Middle frontal gyrus (tissue), 1 donor: ENCODE data around the gene THBD.

ENCODE experiments used
- DNase-seq: peaks from one replicate; pipeline ENCODE4 v3.0.0-alpha.2; 2015; ENCODE audit warnings: low spot score; ENCODE audit errors: extremely low spot score

THBD gene

DNA sequence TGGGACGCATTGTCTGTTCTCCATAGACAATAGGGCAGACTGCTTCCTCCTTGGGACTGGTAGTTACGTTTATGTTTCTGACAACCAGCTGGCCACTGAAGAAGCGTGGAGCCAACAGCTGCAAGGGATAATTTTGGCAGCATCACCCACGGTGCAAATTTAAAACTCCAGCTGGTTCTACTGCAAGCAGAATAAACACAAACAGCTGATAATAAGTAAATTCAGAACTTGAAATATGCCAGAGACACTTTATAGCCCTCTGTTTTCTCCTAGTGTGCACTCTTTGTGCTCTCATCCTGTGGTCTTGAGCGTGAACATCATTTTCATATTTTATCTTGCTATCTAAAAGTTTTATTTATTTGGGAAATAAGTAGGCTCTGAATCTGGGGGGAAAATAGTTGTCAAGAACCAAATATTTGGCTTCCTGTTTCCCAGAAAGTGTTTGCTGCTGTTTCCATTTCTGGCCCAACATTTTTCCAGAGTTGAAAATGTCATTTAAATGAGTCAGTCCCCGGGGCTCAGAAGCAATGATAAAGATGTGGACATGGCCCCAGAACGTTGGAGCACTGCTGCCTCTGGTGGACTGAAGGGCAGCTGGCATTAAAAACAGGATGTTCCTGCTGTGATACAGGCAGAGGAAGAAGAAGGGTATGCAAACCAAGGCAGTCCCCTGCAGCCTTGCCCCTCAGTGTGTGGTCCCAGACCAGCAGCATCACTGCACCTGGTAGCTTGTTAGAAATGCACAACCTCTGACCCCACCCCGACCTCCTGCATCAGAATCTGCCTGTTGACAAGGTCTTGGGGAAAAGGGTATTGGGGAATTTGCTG, 12.5 kb upstream of the THBD start:
- no peak for DNase-seq

DNA sequence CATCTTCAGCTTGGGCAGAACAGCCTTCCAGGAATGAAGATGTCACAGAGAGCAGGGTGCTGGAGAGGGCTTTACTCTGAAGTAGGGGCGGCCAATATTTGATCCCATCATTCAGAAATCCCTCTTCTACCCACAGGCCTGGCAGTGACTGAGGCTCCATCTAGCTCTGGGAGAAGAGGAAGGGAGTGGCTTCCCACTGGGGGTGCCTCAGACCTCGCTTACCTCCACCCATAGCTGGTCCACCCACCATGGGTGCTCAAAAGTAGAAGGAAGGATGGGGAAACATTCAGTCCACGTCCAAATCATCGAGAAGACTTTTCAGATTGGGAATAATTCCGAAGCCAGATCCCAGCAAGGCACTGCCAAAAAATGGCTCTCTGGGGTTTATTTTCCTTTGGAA, 11.8 kb upstream of the THBD start:
- DNase-seq = no peak

DNA sequence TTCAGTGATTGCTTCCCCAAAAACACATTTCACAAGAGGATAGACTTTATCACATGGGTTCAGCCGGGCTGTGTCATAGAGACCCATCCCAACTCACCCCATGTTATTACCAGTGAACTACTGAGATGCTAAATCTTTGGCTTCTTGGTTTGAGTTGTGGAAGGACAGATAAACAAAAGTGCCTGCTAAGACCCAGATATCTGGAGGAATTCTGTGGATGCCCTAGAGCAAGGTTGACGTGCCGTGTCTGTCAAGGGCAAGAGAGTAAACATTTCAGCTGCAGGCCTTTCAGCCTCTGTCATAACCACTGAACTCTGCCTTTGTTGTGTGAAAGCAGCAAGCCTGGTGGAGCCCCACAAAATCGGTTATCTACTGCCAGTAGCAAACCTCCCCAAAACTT, 11.2 kb upstream of the THBD start:
- DNase-seq = no peak

DNA sequence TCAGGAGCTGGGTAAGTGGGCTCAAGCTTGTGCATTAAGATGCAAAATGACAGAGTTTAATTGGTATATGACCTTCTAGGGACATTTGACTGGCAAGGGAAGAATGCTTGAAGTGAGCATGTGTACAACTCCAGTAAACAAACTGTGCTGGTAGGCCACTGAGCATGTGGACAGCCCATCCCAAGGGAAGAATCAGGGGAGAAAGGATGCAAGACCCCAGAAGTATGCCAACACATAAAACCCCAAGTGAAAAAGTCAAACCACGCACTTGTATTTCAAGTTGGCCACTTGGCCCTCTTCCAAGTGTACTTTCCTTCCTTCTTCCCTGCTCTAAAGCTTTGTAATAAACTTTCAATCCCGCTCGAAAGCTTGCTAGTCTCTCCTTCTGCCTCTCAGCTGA, 10.4 kb upstream of the THBD start:
- DNase-seq = no peak

DNA sequence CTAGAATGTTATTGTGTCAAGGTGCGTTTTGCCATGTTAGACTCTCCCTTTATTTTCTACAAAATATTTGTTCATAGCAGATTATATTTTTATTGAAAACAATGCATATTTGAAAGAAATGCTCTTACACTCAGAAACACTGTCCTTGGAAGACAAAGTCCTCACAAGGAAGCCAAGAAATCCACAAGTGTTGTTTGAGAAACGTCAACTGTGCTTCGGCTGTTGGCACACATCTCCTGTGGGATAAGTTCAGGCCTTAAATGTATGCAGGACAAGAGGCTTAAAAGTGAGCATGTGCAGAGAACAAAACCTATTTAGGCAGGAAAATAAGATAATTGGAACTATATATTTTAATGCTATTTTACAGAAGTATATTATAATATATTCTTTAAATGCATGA, 9.5 kb upstream of the THBD start:
- no peak for DNase-seq

DNA sequence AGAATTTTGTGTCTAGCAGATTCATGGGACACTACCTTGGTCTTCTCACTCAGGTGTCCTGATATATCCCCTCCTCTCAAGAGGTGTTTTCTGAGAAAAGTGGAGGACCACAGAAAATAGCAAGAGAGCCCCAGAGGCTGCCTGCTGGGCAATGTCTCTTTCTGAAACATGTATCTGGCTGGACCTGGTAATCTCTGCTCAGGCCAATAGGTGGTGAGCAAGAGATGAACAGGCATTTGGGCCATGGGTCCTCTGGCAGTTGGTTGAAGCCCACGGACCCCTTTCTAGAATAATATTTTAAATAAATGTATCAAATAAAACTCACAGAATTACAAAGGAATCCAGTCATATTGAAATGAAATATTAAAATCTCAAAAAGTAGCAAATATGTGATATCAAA, 8.8 kb upstream of the THBD start:
- DNase-seq = no peak

DNA sequence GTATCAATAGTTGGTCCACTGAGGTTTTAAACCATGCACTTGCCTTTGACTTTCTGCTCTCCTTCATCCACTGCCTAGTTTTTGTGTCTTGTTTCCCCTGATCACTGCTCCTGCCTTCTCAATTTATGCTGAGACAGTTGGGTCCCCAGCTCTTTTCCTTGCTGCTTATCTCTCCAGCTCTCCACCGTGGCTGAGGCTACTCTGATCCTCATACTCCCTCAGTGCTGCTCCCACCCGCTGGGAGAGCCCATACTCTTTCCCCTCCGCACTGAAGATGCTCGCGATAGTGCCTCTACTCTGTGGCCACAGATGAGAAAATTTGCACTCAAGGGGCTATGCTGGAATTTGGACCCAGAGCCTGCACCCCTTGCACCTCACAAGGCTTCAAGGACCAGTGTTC, 3.4 kb upstream of the THBD start:
- no peak for DNase-seq

DNA sequence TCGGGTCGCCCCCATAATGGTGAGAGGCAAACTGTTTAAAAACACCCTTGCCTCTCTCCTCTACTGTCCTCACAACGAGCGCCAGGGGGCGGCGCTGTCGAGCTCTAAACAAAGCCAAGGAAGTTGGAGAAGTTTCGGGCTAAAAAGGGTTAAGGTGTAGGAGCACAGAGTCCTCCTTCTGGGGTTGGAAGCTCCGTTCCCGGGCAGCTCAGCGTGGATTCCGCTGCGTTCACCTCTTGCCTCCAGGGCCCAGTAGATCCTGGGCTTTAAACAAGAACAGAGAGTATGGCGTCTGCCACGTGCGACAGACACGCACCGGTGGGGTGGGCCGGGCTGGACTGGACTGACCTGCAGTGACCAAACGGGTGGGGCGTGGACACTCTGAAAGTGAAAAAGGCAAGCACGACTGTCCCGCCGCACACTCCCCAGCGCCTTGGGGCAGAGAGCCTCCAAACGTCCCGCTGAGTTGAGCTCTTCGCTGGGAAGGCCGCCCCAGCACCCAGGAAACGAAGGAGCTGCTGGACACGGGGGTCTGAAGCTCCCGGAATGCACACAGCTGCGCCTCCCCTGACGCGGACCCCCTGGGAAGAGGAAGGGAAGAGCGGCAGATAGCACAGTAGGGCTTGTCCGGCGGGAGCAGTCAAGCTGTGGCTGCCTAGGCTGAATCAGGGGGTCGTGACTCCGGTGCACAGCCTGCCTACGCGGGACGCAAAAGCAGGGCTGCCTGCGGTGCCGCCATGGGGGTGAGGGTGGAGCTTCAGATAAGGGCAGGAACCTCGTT, 1.6 kb upstream of the THBD start:
- no peak for DNase-seq

DNA sequence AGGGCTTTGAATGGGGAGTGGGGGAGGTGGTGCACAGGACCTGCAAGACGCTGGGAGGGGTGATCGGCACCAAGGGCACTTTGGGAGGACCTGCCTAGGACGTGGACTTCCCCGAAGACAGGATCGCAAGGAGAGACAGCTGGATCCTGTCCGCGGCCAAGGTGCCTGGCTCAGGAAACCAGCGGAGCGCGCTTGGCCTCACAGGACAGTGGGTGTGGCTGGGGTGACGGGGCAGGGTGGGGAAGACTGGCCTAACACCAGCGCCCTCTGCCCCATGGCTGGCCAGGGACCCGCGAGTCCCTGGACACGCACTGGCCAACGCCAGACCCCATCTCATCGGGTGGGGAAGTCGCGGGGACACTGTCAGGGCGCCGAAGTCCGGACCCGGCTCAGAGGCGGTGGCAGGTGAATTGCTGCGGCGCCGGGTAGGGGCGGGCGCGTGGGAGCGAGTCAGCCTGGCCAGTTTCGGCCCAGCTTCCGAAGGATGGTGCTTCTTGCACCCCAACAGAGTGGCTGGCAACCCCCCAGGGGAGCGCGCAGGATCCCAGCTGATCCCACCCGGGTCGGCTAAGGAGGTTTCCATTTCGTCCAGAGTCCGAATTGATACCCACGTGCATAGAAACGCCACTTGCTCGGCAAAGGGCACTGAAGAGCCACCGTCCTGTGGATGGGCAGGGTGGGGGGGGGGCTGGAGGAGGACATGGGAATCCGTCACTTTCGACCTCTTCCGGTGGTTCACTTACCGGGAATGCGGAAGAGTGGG, 785 bp upstream of the THBD start:
- no peak for DNase-seq

DNA sequence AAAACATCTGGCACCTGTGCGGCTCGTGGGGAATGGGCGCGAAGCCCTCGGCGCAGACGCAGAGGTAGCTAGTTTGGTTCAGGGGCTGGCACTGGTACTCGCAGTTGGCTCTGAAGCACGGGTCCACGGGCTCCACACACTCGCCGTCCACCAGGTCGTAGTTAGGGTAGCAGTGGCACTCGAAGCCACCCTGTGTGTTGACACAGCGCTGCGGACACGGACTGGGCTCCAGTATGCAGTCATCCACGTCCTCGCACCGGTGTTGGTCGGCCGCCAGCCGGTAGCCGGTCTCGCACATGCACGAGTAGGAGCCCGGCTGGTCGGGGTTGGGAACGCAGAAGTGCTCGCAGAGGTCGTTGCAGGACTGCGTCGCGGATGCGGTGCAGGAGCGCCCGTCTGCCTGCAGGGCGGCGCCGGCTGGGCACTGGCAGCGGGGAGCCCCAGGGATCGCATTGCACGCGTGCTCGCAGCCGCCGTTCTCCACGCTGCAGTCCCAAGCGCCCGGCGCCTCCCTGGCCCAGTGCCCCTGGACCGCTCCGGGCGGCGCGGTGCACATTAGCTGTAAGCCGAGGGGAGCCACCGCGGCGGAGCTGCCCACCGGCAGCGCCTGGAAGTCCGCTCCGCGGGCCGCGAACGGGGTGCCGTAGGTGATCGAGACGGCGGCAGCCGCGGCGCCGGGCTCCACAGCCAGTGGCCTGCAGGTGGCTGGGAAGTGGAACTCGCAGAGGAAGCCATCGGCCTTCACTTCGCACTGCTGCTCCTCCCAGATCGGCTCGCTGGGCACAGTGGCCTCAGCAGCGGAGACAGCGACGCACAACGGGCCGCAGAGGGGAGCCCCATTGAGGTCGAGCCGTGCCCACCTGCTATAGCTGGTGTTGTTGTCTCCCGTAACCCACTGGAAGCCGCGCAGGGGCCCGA, 930 bp downstream of the THBD start:
- no peak for DNase-seq

DNA sequence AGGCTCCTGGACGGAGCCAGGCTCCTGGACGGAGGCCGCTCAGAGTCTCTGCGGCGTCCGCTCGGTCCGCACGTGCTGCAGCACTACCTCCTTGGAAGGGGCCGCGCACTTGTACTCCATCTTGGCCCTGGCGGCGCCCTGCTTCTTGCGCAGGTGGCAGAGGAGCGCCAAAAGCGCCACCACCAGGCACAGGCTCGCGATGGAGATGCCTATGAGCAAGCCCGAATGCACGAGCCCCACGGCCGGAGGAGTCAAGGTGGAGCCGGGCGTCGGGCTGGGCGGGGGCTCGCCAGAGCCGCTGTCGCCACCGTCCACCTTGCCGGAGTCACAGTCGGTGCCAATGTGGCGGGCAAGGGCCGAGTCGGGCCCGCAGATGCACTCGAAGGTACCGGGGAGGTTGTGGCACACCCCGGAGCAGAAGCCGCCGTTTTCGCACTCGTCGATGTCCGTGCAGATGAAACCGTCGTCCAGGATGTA, 1.7 kb downstream of the THBD start:
- no peak for DNase-seq

DNA sequence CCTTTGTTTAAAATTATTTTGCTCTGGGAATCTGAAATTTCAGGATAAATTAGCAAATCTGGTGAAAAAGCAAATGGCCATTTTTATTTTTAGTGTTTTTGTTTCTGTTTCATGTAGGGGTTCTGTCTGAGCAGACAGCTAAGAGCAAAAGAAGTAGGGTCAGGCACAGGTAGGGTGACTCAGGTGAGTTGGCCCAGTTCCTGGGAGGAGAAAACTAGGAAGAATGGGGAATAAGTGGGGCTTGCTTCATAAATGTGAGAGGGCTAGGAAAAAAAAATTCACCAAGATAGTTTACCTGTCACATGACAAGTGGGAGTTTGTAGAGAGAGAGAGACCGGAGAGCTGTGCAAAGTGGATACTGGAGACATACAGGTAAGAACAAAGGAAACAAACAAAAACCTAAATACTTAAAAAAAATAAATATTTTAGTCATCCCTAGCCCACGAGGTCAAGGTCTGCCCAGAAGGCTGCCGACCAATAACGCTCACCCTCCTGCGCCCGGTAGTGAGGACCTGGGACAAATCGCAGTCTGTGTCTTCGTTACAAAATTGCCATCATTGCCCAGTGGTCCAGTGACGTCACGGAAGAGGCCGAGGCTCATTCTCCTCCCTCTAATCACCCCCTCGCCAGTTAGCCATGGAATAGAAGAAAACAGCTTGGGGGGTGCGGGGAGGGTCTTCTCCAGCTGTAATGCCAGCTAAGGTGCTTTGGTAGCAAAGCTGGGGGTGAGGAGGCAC, 2.3 kb downstream of the THBD start:
- DNase-seq = no peak

DNA sequence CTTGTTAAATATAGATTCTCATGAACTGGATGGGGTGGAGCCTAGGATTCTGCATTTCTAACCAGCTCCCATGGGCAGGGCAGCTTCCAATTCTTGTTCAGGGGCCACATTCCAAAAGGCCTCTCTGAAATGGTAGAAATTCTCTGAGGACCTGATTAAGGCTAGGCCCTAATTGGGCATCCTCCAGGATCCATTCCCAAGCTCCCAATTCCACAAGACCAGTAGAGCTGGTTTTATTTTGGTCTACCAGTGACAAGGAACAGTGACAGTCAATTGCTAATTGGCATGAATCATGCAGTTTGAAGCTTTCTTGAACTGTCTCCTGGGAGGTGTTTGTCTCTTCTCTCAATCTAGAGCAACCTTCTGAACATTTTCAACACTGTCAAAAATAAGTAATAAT, 3.0 kb downstream of the THBD start:
- DNase-seq = no peak

DNA sequence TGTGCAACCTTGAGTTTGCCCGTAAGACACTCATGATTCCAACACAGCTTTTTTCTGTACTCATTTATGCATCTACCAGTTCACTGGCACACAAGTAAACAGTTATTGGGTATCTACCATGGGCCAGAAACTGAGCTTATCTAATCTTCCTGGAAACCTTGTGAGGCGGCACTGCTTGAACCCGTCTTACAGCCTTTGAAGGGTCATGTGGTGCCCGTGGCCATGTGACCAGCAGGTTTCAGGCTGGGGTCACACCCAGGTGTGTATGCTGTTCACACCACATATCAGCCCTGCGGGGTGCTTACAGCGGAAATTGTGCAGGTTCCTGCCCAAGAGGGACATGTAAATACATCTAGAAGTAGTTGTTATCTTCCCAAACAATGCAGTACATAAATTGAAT, 6.1 kb downstream of the THBD start:
- no peak for DNase-seq

DNA sequence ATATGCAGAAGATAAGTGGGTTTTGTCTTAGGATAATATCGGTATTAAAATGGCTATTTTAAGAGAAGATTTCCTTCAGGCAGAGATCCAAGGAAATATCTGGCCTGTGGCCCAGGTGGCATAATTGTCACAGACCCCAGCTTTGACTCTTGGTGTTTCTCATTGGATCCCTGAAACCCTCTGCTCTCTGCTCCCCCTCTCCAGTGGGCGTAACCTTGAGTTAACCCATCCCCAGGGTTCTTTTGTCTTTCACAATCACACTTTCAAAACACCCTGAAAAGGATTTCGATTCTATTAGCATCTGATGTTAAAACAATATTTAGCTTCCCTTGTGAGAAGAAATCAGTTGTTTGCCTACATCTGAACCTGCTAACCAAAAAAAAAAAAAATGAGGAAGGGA, 7.2 kb downstream of the THBD start:
- DNase-seq = no peak

DNA sequence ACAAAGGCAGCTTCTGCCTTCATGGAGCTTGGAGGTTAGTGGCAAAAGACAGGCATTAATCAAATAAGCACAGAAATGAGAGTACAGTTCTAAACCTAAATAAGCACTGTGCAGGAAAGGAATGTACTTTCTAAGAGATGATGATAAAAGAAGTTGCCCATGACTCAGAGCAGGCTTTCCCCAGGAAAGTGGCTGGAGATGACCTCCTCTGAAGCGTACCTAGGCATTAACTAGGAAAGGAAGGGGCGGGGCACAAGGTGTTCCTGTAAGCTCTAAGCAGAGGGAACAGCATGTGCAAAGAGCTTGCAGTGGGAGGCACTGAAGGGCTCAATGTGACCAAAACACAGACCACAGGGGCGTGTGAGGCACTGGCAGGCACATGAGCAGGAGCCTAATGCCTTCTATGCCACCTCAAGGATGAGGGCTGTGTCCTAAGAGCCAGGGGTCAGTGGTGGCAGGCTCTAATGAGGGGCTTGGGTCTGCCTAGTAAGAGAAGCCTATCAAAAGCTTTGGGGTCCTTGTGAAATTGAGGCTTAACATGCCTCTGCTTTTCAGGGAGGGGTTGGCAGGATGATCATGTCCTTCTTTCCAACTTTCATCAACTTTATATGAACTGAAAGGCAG, 9.5 kb downstream of the THBD start:
- DNase-seq = no peak

DNA sequence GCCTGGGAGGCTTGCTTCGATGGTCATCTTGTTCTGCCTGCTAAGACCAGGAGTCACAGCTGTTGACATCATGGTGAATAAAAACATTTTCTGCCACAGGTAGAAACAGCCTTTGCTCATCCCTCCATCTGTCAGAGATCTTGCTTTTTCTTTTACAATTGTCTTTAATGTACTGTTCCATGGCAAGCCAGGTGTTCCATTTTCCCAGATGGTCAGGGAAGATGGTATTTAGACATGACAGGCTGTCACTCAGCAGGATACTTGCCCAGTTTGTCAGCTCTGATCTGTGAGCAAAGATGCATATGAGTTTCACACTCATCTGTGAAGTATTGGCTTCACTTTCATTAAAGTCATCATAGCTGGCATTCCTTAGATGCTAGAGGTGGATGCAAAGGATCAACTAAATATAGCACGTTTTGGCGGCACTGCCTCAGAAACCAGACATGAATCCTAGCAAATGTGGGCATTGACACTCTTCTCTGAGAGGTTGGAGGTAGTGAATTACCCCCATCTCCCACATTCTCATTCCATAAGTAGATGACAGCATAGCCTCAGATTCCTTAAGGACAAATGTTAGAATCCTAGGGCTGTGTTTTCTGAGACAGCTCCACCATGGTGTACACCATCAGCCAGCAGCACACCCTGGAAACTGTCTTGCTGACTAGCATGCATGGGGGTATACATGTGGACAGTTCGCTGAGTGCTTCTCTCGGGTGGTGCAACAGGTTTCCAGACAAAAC, 10.2 kb downstream of the THBD start:
- no peak for DNase-seq

DNA sequence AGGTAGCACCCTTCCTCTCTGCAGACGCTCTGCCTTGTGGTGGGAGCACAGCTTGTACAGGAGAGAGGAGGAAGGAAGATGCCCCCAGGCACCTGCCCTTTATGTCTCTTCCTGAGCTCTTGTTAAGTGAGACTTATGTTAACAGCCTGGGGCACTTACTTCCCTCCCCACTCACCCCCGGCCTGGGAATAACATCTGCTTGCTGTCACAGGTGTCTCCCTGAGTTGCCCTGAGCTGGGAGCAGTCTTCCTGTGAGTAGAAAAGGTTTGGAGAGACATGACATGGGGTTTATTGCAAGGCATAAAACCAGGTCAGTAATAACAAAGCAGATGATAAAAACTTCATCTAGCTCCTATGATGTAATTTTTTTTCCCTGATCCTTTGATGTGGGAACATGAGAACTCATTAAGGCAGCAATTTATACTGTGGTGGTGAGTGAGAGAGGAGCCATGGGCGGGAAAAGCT, 12.4 kb downstream of the THBD start:
- DNase-seq = no peak

DNA sequence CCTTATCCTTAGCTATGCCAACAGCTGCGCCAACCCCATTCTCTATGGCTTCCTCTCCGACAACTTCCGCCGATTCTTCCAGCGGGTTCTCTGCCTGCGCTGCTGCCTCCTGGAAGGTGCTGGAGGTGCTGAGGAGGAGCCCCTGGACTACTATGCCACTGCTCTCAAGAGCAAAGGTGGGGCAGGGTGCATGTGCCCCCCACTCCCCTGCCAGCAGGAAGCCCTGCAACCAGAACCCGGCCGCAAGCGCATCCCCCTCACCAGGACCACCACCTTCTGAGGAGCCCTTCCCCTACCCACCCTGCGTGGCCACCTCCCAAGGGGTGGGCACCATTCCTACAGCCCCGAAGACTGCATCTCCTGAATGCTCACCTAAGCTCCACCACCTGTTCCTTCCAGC, 13.1 kb downstream of the THBD start:
- no peak for DNase-seq
